ENCODE results near the gene SLC28A3. TPM values are rescaled to one million over a fixed set of nuclear protein-coding genes. Genes with fewer than 3 reads are reported as not detected.

SLC28A3 gene
- total RNA-seq, 2 experiments from 2014 or later = not detected

DNA sequence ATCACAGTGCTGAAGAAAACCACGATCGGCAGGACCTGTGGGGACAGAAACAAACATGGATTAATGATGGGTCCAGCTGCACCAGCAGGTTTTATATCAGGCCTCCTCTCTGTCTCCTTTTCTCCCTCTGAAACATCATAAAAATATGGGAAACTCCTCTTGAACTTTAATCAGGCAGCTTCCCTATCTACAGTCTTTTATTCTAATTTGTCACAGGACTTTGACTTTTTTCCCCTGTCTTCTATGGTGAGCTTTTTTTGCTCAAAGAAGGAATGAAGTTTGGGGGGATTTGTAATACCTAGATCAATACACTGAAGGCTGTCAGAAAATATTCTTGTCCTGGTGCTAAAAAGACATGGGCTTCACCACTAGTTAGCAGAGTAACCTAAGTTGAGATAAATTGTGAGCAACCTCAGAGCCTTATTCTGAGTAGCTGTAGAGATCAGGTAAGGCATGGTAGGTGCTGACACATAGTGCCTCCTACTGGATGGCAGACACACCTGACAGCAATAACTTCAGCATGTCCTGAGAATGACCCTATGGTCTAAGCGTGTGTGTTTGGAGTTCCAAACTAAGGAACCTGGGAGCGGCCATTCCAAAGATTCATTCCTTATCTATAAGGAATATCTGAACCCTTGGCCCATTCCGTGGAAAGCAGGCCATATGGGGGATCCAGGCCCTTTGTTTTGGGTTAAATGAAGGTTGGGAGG is 46.2 kb downstream of the SLC28A3 start:
- no peak overlapping the region for H3K4me3 ChIP-seq (ENCODE audit: low read depth, low read length, poor library complexity, severe bottlenecking)
- DNase-seq (ENCODE audit: low spot score) = no peak
- H3K27ac ChIP-seq (ENCODE audit: low read depth, low read length, poor library complexity, severe bottlenecking) = no peak overlapping the region
- H3K9me3 ChIP-seq (ENCODE audit: low read length) = no peaks in the 10 kb centered on the region
- H3K79me2 ChIP-seq (ENCODE audit: insufficient read depth, low read depth, low read length) = no peaks in the 10 kb centered on the region
- H3K36me3 ChIP-seq (ENCODE audit: insufficient read depth, low read length) = no peaks in the 10 kb centered on the region
- no peaks in the 10 kb centered on the region for H3K9me2 ChIP-seq (ENCODE audit: insufficient read depth, low read length)
- BruUV-seq (replicated peaks) = no TSS peak
- no peaks in the 10 kb centered on the region for H3K4me1 ChIP-seq (ENCODE audit: insufficient read depth, low read length, poor library complexity, severe bottlenecking)
- no peak overlapping the region for H3K4me2 ChIP-seq (ENCODE audit: low read length)
- intact Hi-C loops (cut with micrococcal nuclease; ENCODE audit: unreplicated experiment) = no loop called here
- CTCF ChIA-PET (ENCODE audit: unreplicated experiment) = interaction anchor here (0.9 kb wide), 1 partner anchor 33 kb away, joined by 3 read pairs; no protein-coding TSS in a partner anchor
- POLR2A ChIA-PET = no interaction called here
- no peaks in the 10 kb centered on the region for H4K20me1 ChIP-seq (ENCODE audit: insufficient read depth, low read length)
- H2AFZ ChIP-seq (ENCODE audit: low read length) = no peak overlapping the region
- no peak for TF ChIP-seq EZH2phosphoT487 (IDR thresholded peaks at IDR 0.05; ENCODE audit: borderline replicate concordance, low read depth, low read length)
- TF ChIP-seq, protein P1, sequence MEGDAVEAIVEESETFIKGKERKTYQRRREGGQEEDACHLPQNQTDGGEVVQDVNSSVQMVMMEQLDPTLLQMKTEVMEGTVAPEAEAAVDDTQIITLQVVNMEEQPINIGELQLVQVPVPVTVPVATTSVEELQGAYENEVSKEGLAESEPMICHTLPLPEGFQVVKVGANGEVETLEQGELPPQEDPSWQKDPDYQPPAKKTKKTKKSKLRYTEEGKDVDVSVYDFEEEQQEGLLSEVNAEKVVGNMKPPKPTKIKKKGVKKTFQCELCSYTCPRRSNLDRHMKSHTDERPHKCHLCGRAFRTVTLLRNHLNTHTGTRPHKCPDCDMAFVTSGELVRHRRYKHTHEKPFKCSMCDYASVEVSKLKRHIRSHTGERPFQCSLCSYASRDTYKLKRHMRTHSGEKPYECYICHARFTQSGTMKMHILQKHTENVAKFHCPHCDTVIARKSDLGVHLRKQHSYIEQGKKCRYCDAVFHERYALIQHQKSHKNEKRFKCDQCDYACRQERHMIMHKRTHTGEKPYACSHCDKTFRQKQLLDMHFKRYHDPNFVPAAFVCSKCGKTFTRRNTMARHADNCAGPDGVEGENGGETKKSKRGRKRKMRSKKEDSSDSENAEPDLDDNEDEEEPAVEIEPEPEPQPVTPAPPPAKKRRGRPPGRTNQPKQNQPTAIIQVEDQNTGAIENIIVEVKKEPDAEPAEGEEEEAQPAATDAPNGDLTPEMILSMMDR (conservative IDR thresholded peaks at IDR 0.05; ENCODE audit: low read length) = peak; percentile 58

DNA sequence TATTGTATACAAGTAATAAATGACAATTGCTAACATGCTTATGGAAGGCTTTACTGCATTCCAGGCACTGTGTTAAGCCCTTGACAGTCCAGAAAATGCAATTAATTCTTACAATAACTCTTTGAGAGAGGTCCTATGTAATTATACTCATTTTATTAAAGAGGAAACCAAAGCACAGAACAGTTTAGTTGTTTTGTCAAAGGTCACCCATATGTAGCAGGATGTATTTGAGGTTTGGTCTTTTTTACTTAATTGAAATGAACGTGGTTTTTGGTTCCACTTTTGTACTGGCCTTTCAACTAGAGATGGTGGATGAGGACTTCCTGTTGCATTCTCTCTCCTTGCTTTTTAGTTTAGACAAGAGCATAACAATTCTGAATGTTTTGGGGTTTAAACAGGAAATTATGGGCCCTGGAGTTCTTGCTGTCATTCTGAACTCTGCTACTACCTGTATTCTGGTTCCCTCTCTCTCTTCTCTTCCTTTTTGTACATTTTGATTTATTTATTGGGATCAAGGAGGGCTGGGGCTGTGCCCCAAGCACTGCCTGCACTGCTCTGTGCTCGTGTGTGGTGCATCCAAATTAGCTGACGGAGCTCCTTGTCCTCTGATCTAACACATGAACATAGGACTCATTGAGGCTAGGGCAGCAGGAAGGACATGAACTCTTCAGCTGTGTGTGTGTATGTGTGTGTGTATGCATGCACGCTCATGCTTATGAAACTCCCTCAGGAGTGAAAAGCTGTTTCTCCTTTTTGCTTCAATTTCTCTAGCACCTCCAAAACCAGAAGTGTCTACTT is 47.4 kb downstream of the SLC28A3 start:
- Histone ChIP-seq H3K4me2 (ENCODE audit: low read length) (no peak overlapping the region), H3K4me3 (ENCODE audit: low read depth, low read length, poor library complexity, severe bottlenecking) (no peak overlapping the region)
- CTCF ChIA-PET (ENCODE audit: unreplicated experiment) = interaction anchor here (0.9 kb wide), 1 partner anchor 32 kb away, joined by 3 read pairs; no protein-coding TSS in a partner anchor

More for the DNA sequence above, 47.4 kb downstream of the SLC28A3 start:
- H3K9me2 ChIP-seq (ENCODE audit: insufficient read depth, low read length) = no peaks in the 10 kb centered on the region
- TF ChIP-seq EZH2phosphoT487 (IDR thresholded peaks at IDR 0.05; ENCODE audit: borderline replicate concordance, low read depth, low read length) = no peak
- TF ChIP-seq, protein P1 (conservative IDR thresholded peaks at IDR 0.05; ENCODE audit: low read length) = no peak
- H3K79me2 ChIP-seq (ENCODE audit: insufficient read depth, low read depth, low read length) = no peaks in the 10 kb centered on the region
- intact Hi-C loops (cut with micrococcal nuclease; ENCODE audit: unreplicated experiment) = no loop called here
- H2AFZ ChIP-seq (ENCODE audit: low read length) = no peak overlapping the region
- no peak overlapping the region for H3K27ac ChIP-seq (ENCODE audit: low read depth, low read length, poor library complexity, severe bottlenecking)
- H3K9me3 ChIP-seq (ENCODE audit: low read length) = no peaks in the 10 kb centered on the region
- BruUV-seq (replicated peaks) = no TSS peak
- POLR2A ChIA-PET = no interaction called here
- no peaks in the 10 kb centered on the region for H3K36me3 ChIP-seq (ENCODE audit: insufficient read depth, low read length)
- H3K4me1 ChIP-seq (ENCODE audit: insufficient read depth, low read length, poor library complexity, severe bottlenecking) = no peaks in the 10 kb centered on the region
- no peak for DNase-seq (ENCODE audit: low spot score)
- H4K20me1 ChIP-seq (ENCODE audit: insufficient read depth, low read length) = no peaks in the 10 kb centered on the region
